HG03097 (cell line): ENCODE results near the gene CAMKMT.
"Not testable (repeated sequence)": the region's sequence is repeated elsewhere in the genome, so short reads cannot be mapped to it uniquely, and the experiment has no call there.

Experiments
- ATAC-seq: cut with Tn5 transposase; IDR thresholded peaks from one replicate; pipeline ENCODE4 v1.9.1; 2021; ENCODE audit not compliant: unreplicated experiment, low FRiP score

CAMKMT gene

DNA sequence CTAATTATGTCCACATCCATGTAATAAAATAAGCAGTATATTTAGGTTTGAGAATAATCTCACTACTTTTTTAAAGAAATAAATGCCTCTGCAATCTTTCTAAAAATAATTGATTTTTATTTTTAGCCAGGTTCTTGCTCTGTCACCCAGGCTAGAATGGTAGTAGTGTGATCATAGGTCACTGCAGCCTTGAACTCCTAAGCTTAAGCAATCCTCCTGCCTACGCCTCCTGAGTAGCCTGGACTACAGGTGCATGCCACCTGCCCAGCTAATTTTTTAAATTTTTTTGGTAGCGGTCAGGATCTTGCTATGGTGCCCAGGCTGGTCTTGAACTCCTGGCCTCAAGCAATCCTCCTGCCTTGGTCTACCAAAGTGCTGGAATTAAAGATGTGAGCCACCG lies 133.3 kb downstream of the CAMKMT start:
- ATAC-seq, result no peak

DNA sequence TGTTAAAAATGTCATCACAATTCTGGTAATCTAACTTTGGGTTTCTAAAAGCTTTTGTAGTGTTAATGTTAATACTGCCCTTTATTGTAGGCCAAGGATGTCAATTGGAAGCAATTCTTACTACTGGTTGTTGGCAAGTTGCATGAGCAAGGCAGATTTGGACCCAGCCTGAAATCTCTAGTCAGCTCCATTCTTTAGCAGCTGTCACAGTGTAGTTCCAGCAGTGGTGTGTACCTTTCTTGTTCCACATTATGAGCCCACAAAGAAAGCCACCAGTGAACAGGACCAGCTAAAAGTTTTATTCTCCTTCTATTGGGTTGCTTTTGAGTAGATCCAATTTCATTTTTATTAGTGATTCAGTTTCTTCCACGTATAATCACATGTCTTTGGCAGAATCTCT lies 133.8 kb downstream of the CAMKMT start:
- no peak for ATAC-seq

DNA sequence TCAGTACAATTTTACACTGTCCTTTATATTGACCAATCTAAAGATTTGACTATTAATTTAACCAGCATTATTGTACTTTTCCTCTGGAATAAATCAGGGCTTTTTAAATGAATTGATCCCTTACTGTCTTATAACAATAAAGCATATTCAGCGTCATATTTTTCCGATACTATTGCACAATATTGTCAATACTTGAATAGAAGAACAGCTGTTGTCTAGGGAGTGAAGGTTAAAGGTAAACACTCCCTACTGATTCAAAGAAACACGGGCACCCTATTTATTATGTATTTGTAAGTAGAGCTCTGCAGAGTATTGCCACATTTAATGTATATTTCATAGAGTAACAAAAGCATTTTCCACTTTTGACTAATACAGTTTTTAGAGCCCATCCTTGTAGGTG lies 134.4 kb downstream of the CAMKMT start:
- ATAC-seq, result no peak

DNA sequence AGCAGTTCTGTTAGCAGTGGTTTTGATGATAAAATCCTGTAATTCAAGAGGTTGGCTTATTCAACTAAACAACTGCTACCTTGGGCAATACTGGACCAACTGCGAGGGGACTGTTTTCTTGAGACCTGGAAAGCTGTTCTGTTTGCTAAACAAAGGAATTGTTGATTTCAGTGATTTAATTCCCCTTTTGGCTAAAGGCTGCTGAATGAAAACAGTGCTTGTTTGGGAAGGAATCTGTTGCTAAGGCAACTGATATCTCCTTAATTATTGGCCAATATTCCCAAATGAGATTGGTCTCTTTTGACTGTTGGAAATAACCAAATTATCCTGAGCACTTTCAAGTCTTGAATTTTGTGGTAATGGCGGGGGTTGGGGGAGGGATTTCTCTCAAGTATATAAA lies 136.8 kb downstream of the CAMKMT start:
- no peak for ATAC-seq

GRCh38 chr2:44505664-44506063 lies 143.9 kb downstream of the CAMKMT start:
- ATAC-seq, result not testable (repeated sequence)

DNA sequence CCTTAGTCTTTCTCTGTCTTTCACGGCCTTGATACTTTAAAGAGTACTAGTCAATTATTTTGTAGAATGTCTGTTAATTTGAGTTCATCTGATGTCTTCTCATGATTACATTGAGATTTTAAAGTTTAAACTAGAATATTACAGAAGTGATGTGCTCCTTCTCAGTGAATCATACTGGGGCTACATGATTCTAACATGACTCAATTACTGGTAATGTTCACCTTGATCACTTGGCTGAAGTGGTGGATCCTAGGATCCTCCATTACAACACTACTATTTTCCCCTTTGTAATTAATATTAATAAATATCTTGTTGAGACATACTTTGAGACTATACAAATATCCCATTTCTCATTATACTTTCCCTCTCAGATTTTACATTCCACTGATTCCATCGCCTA lies 148.5 kb downstream of the CAMKMT start:
- no peak for ATAC-seq

DNA sequence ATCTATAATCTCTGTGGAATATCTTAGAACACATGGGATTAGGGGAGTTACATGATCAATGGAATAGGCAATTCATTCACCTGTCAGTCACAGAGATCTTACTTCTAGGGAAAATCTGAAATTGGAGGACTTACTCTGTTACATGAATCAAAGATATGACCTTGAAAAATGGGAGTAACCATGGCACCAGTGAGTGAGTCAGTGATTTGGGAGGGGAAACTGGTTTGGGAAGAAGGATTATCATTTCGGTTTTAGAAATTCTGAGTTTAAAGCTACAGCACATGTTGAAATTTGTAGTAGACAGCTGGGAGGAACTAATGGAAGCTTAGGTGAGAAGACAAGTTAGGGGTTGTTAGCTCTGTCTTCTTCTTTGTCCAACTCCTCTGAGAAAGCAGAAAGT lies 153.7 kb downstream of the CAMKMT start:
- no peak for ATAC-seq

DNA sequence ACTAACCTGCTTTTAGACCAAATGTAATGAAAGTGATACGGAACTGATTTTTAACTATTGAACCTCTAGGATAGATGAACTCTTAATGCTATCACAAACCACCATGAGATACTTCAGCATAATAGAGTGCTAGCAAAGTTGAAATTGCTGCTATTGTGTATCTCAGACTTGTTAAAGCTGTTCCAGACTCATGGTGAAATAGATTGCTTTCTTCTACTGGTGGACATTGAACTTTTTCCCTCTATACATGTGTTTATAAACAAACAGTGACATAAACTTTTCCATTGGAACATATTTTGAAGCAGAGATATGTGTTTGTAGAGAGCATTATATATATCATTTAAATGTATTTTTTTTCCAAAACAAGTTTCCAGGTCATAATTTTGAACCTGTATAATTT lies 157.3 kb downstream of the CAMKMT start:
- no peak for ATAC-seq

DNA sequence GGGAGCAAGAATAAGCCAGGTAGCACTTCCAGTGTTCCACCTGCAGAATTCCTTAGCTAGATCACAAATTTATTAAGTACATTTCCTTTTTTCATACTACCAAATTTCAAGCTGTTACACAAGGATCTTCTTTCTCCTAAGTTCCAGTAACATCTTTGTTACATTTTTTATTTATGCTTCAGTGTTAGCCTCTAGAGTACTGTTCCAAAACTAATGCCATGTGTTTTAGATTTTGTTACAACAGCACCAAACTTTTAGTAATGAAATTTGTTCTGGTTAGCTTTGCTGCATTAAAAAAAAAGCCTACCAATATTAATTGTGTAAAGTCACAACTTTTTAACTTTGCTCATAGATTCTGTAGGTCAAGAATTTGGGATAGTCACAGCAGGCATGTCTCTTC lies 161.1 kb downstream of the CAMKMT start:
- no peak for ATAC-seq

- ATAC-seq, result no peak
These were observed 162.7 kb downstream of the CAMKMT start for GRCh38 chr2:44524347-44524926.

DNA sequence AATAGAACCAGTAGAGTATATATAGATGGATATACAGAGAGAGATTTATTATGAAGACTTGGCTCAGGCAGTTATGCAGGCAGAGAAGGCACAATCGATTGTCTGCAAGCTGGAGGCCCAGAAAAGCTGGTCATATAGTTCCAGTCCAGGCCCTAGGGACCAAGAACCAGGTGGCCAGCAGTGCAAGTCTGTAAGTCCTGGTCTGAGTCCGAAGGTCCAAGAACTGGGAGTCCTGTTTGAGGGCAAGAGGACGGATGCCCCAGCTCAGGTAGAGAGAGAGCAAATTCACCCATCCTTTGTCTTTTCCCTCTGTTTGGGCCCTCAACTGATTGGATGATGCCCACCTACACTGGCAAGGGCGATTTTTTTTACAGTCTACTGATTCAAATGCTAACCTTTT lies 164.6 kb downstream of the CAMKMT start:
- ATAC-seq, result no peak

DNA sequence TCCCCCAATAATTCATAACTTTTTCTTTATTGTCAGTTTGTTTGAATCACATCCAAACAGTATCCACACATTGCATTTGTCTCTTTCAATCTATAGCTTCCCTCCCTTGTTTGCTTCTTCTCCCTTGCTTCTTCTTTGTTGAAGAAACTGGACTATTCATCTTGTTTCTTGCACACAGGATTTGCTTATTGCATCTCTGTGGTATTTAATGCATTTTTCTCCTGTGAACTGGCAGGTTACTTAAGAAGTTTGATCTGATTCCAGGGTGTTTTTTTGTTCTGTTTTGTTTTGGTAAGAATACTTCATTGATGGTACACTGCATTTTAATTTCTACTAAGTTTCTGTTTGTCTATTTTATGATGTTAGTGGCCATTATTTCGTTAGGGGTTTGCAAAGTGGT lies 166.8 kb downstream of the CAMKMT start:
- no peak for ATAC-seq

- ATAC-seq, result no peak
These were observed 167.7 kb downstream of the CAMKMT start for GRCh38 chr2:44529448-44529847.

GRCh38 chr2:44531289-44531688 lies 169.5 kb downstream of the CAMKMT start:
- ATAC-seq, result no peak

- ATAC-seq, result no peak
These were observed 170.3 kb downstream of the CAMKMT start for GRCh38 chr2:44532031-44532430.

GRCh38 chr2:44533508-44533907 lies 171.8 kb downstream of the CAMKMT start:
- ATAC-seq, result no peak

GRCh38 chr2:44535376-44535775 lies 173.6 kb downstream of the CAMKMT start:
- ATAC-seq, result no peak

- ATAC-seq, result no peak
These were observed 175.5 kb downstream of the CAMKMT start for GRCh38 chr2:44537264-44537663.

- ATAC-seq, result no peak
These were observed 180.8 kb downstream of the CAMKMT start for GRCh38 chr2:44542520-44542919.

DNA sequence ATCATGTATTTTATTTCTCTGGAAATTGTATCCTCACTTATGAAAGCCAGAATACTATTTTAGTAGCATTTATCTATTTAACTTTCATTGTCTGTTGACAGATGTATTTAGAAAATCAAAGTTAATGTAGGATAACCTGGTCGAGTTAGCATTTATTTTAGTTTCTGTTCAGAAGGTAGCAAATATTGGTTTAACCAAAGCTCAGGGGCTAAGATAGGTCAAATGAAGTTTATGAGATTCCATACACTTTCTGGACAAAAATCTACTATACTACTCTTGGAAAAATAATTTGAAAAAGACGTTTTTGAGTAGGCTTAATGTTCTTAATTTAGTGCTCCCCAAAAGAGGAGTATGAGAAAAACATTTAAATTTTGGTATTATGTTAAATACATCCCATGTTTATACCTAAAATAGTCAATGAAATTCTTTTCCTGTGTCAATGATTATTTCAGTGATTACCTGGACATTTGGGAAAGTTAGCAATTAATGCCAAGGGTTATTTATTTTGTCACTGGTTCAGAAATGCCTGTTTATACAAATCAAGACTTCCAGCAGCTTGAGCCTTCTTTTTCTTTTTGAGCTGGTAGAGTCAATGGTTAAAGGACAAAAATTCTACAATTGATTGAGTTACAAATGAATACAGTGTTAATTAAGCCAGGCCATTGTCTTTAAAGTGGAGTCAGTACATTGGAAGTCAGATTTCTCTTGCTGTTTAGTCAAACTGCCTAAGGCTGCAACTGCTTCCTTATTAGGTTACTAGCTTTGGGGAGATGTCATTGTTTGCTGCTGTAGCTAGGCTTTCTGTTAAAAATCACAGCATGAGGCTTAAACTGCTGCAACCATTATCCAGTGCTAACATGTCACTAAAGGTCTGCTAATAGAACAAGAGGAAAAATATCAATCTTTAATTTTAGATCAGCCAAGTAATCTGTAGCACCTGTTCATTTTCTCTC lies 182.3 kb downstream of the CAMKMT start:
- ATAC-seq, result no peak

DNA sequence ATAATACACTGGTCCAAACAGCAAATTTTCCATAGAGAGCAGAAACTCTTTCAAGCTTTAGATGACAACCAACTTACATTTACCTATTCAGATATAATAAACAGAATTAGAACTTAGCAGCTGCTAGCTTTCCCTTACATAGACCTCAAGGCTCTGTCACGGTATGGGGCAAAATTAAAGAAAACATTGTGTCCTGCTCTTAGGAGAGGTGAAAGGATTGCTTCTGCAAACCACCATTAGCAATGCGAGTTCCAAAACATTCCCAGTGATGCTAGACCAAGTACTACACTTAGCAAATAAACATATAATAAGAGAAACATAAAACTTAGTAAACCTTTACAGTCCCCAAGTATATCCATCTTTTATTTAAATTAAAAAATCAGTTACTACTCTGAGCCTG lies 183.3 kb downstream of the CAMKMT start:
- ATAC-seq, result no peak

- no peak for ATAC-seq
These were observed 184.8 kb downstream of the CAMKMT start for GRCh38 chr2:44546459-44547127.
